HCT116 (cell line): ENCODE results near the gene SLC15A5. TPM values are rescaled to one million over a fixed set of nuclear protein-coding genes. Genes with fewer than 3 reads are reported as not detected.

Experiments used
- ATAC-seq: fragments of 200-7000 bp; cut with Tn5 transposase; 2 replicates; pipeline ENCODE4 v1.9.1; 2020; ENCODE audit warnings: mild to moderate bottlenecking, moderate library complexity
- BruUV-seq: library from RNA; stranded (reverse); fragments of 400-500 nt; replicated peaks from 2 replicates; lab custom pipeline; 2021; lab: Mats Ljungman, UMichigan
- CTCF ChIA-PET: fragments of 300-600 bp; sonication (Branson Sonifier 250); formaldehyde crosslinking; loops from one replicate; lab custom pipeline; 2021; ENCODE audit warnings: antibody characterized with exemption; lab: Charles Lee
- POLR2A ChIA-PET: fragments of 300-600, 350-600 bp; sonication (Branson Sonifier 250); formaldehyde crosslinking; loops from one replicate; lab custom pipeline; 2021; ENCODE audit warnings: antibody characterized with exemption; lab: Charles Lee
- RAD21 ChIA-PET, 2 experiments: fragments of 300-600 bp; sonication (Branson Sonifier 250); formaldehyde crosslinking; loops; one replicate each; lab custom pipeline; 2023; ENCODE audit warnings: low total read pairs in 2 of 2; ENCODE audit not compliant: uncharacterized antibody in 2 of 2, unreplicated experiment in 2 of 2, low non-redundant PET in 1 of 2; lab: Charles Lee
- DNase-seq: peaks from one replicate; pipeline ENCODE4 v3.0.0-alpha.2; 2010; ENCODE audit warnings: low read depth, low spot score
- H2AFZ ChIP-seq: fragments of 200-600 bp; shearing (Covaris generic), sonication (generic); 2 replicates; pipeline ENCODE4 v1.6.1; 2017; ENCODE audit warnings: low read depth, mixed run types, mixed read lengths, antibody characterized with exemption, low read length; ENCODE audit not compliant: poor library complexity, severe bottlenecking
- H3K27ac ChIP-seq: 2 replicates; pipeline ENCODE4 v1.5.1; 2012; ENCODE audit warnings: low read depth, low read length
- H3K27me3 ChIP-seq: fragments of 200-600 bp; sonication (generic); 2 replicates; pipeline ENCODE4 v1.6.1; 2016; ENCODE audit warnings: mixed run types, low read length, mixed read lengths; ENCODE audit not compliant: insufficient read depth
- H3K36me3 ChIP-seq, 2 experiments: fragments of 200-500 bp in 1 of 2; fragments of 200-600 bp in 1 of 2; sonication (Bioruptor generic) in 1 of 2; sonication (generic) in 1 of 2; 2 replicates each; pipeline versions ENCODE4 v1.5.1 to v1.6.1; 2014 to 2016; ENCODE audit warnings: low read length in 2 of 2, inconsistent platforms in 1 of 2, mixed read lengths in 1 of 2, mixed run types in 1 of 2; ENCODE audit not compliant: insufficient read depth in 2 of 2, control insufficient read depth in 1 of 2
- H3K4me1 ChIP-seq, 2 experiments: fragments of 200-600 bp in 1 of 2; sonication (generic) in 1 of 2; 2 replicates each; pipeline versions ENCODE4 v1.5.1 to v1.6.1; 2012 to 2017; ENCODE audit warnings: low read length in 2 of 2, inconsistent platforms in 1 of 2, mild to moderate bottlenecking in 1 of 2, mixed read lengths in 1 of 2, mixed run types in 1 of 2, moderate library complexity in 1 of 2; ENCODE audit not compliant: insufficient read depth in 2 of 2, control insufficient read depth in 1 of 2
- H3K4me2 ChIP-seq: fragments of 200-600 bp; sonication (generic); 2 replicates; pipeline ENCODE4 v1.6.1; 2017; ENCODE audit warnings: mixed run types, low read length, mixed read lengths
- H3K4me3 ChIP-seq, 2 experiments: fragments of 200-600 bp in 1 of 2; sonication (generic) in 1 of 2; replicated peaks in 1 of 2; 2 replicates each; pipeline ENCODE4 v1.5.1; 2011 to 2016; ENCODE audit warnings: low read length in 2 of 2, control low read depth in 1 of 2, low read depth in 1 of 2, mild to moderate bottlenecking in 1 of 2, mixed read lengths in 1 of 2, mixed run types in 1 of 2
- H3K79me2 ChIP-seq: fragments of 200-600 bp; sonication (generic); 2 replicates; pipeline ENCODE4 v1.6.1; 2017; ENCODE audit warnings: mild to moderate bottlenecking, mixed run types, low read length, moderate library complexity, mixed read lengths; ENCODE audit not compliant: insufficient read depth
- H3K9ac ChIP-seq: fragments of 200-600 bp; sonication (generic); 2 replicates; pipeline ENCODE4 v1.6.1; 2016; ENCODE audit warnings: low read length, mixed read lengths
- H3K9me2 ChIP-seq: fragments of 200-600 bp; sonication (generic), shearing (Covaris generic); 2 replicates; pipeline ENCODE4 v1.6.1; 2017; ENCODE audit warnings: mixed run types, mild to moderate bottlenecking, moderate library complexity; ENCODE audit not compliant: insufficient read depth
- H3K9me3 ChIP-seq, 2 experiments: fragments of 200-500 bp in 1 of 2; fragments of 200-600 bp in 1 of 2; sonication (Bioruptor generic) in 1 of 2; sonication (generic) in 1 of 2; 2 replicates each; pipeline ENCODE4 v1.6.1; 2014 to 2017; ENCODE audit warnings: low read length in 2 of 2, mixed read lengths in 2 of 2, inconsistent platforms in 1 of 2, low read depth in 1 of 2, mild to moderate bottlenecking in 1 of 2, mixed run types in 1 of 2, moderate library complexity in 1 of 2; ENCODE audit not compliant: control insufficient read depth in 1 of 2, insufficient read depth in 1 of 2
- H4K20me1 ChIP-seq: fragments of 200-600 bp; sonication (generic), shearing (Covaris generic); 2 replicates; pipeline ENCODE4 v1.6.1; 2017; ENCODE audit warnings: mixed run types, mild to moderate bottlenecking, moderate library complexity; ENCODE audit not compliant: insufficient read depth
- CBX3 ChIP-seq: IDR thresholded peaks from 2 replicates; pipeline ENCODE4 v1.6.1; 2012; ENCODE audit warnings: low read depth
- CEBPB ChIP-seq: IDR thresholded peaks from 2 replicates; pipeline ENCODE4 v1.6.1; 2012; ENCODE audit warnings: low read depth
- EGR1 ChIP-seq: IDR thresholded peaks from 2 replicates; pipeline ENCODE4 v1.6.1; 2012; ENCODE audit warnings: low read depth
- ELF1 ChIP-seq: IDR thresholded peaks from 2 replicates; pipeline ENCODE4 v1.6.1; 2012; ENCODE audit warnings: low read depth, borderline replicate concordance
- EZH2 ChIP-seq: fragments of 200-600 bp; sonication (generic); IDR thresholded peaks from 2 replicates; pipeline ENCODE4 v1.6.1; 2017; ENCODE audit warnings: antibody characterized with exemption, mixed run types
- EZH2phosphoT487 ChIP-seq: fragments of 200-600 bp; IDR thresholded peaks from 2 replicates; pipeline ENCODE4 v1.6.1; 2018; ENCODE audit warnings: antibody characterized with exemption, borderline replicate concordance
- FOSL1 ChIP-seq: IDR thresholded peaks from 2 replicates; pipeline ENCODE4 v1.6.1; 2012; ENCODE audit warnings: low read depth
- RAD21 ChIP-seq: IDR thresholded peaks from 2 replicates; pipeline ENCODE4 v1.6.1; 2012; ENCODE audit warnings: low read depth, mild to moderate bottlenecking
- TCF7L2 ChIP-seq: IDR thresholded peaks from 2 replicates; pipeline ENCODE4 v1.7.0; 2011; ENCODE audit warnings: borderline replicate concordance, inconsistent platforms; ENCODE audit not compliant: insufficient read depth, insufficient read length; ENCODE audit errors: extremely low read depth
- YY1 ChIP-seq: IDR thresholded peaks from 2 replicates; pipeline ENCODE4 v1.6.1; 2011; ENCODE audit warnings: low read length, low read depth, moderate library complexity, mild to moderate bottlenecking; ENCODE audit not compliant: insufficient replicate concordance; ENCODE audit errors: extremely low read depth
- ZFX ChIP-seq: fragments of 450-650 bp; IDR thresholded peaks from 2 replicates; pipeline ENCODE4 v1.6.1; 2017
- ZNF274 ChIP-seq: fragments of 200-500 bp; sonication (Bioruptor generic); IDR thresholded peaks from 2 replicates; pipeline ENCODE4 v1.6.1; 2014; ENCODE audit warnings: mild to moderate bottlenecking, low read depth, low read length, inconsistent platforms
- intact Hi-C: fragments of 100-400 bp; cut with micrococcal nuclease; formaldehyde crosslinking; loops from 2 replicates; pipeline ENCODE4 v1.10.0; 2022
- total RNA-seq: library from RNA; stranded (reverse); gene quantifications from one replicate; pipeline ENCODE4 v1.2.1, GENCODE V29; 2021; ENCODE audit not compliant: unreplicated experiment
- TF ChIP-seq, protein P1 (sequence below): IDR thresholded peaks from 2 replicates; pipeline ENCODE4 v1.6.1; 2012
- TF ChIP-seq, protein P2 (sequence below), 3 experiments: fragments of 200-600 bp in 1 of 3; sonication (generic) in 1 of 3; IDR thresholded peaks in 2 of 3; conservative IDR thresholded peaks in 1 of 3; 2 replicates each; pipeline ENCODE4 v1.5.1; 2012 to 2017; ENCODE audit warnings: low read depth in 2 of 3, low read length in 2 of 3, antibody characterized with exemption in 1 of 3, borderline replicate concordance in 1 of 3, control low read depth in 1 of 3, mild to moderate bottlenecking in 1 of 3, mixed read lengths in 1 of 3, mixed run types in 1 of 3, moderate library complexity in 1 of 3; ENCODE audit not compliant: insufficient read depth in 1 of 3
- TF ChIP-seq, protein P3 (sequence below): IDR thresholded peaks from 2 replicates; pipeline ENCODE4 v1.6.1; 2011; ENCODE audit warnings: mild to moderate bottlenecking, low read length, moderate library complexity; ENCODE audit not compliant: insufficient replicate concordance; ENCODE audit errors: extremely low read depth

SLC15A5 gene
- total RNA-seq, 1 experiment from 2014 or later = not detected

DNA sequence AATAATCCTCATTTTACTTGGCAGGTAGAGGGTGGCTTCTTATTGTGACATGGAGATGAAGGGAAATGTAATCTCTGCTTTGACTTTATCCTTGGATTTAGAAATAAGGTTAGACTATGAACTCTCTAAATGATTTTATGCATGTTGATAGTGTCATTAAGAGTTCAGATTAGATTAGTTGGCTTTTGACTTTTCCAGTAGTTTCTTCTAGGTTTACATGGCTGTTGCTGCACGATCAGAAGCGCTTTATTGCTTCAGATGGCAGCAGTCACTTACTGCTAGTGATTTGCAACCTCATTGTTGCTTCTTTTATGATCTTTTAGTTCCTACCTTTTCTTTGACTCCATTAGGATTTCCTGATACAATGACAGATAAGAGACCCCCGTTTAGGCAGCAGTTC, 32.3 kb downstream of the SLC15A5 start:
- Histone ChIP-seq H3K4me1 (no peaks in the 10 kb centered on the region), H2AFZ (no peak overlapping the region), H3K9ac (no peak overlapping the region), H4K20me1 (no peaks in the 10 kb centered on the region), H3K27me3 (no peaks in the 10 kb centered on the region), H3K9me3 (no peaks in the 10 kb centered on the region), H3K4me2 (no peak overlapping the region), H3K79me2 (no peaks in the 10 kb centered on the region), H3K27ac (no peak overlapping the region), H3K9me2 (no peaks in the 10 kb centered on the region; the same call in 1 of the 2 replicates), H3K4me3 (no peak overlapping the region), H3K36me3 (no peaks in the 10 kb centered on the region)
- TF ChIP-seq ZNF274 = no peak
- TF ChIP-seq YY1 = no peak
- TF ChIP-seq EGR1 = no peak
- no peak for TF ChIP-seq CBX3
- TF ChIP-seq ZFX = no peak
- TF ChIP-seq EZH2 = no peak
- no peak for TF ChIP-seq EZH2phosphoT487
- no peak for TF ChIP-seq FOSL1
- no peak for TF ChIP-seq ELF1
- TF ChIP-seq, protein P1, sequence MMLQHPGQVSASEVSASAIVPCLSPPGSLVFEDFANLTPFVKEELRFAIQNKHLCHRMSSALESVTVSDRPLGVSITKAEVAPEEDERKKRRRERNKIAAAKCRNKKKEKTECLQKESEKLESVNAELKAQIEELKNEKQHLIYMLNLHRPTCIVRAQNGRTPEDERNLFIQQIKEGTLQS = no peak
- RAD21 ChIA-PET = no interaction called here
- no peak for ATAC-seq
- CTCF ChIA-PET = no interaction called here
- POLR2A ChIA-PET = no interaction called here
- BruUV-seq = no TSS peak
- DNase-seq = no peak
- intact Hi-C loops = no loop called here

DNA sequence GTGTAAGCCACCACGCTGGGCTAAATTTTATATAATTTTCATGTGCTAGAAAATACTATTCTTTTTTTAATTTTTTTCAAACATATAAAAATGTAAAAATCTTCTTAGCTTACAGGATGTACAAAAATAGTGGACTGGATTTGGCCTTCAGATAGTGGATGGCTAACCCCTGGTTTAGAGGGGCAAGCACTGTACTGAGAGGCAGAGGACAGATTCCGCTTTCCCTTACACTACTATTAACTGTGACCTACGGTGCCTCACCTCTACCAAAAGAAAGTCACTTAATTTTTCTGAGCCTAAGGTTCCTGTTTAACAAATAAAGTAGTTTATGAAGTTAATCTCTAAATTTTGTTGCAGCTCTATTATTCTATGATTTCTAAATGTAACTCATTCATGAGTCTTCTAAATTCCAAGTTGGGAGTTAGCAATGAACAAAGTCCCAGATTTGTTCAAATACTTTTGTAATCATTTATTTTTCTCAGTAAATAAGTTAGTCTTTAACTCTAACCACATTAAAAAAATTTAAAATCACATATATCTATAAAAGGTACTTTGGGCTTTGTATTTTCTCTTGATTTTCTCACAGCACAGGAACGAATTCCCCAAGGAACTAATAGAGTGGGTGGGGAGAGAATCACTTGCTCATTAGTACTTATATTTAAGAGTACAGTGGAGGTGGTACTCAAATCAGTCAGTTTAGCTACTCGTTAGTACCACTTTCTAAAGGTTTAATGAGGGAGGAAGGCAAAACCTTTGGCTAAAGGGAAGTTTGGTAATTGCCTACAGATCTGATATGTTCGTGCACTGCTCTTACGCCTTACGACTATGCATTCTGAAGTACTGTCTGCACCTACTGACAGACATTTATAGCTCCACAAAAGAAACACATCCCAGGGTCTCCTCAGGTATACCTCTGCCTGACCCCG, 33.7 kb downstream of the SLC15A5 start:
- no peaks in the 10 kb centered on the region for H4K20me1 ChIP-seq
- POLR2A ChIA-PET = no interaction called here
- no peaks in the 10 kb centered on the region for H3K36me3 ChIP-seq
- no peak for ATAC-seq
- H3K27ac ChIP-seq = no peak overlapping the region
- no TSS peak for BruUV-seq
- RAD21 ChIA-PET = no interaction called here
- CTCF ChIA-PET = no interaction called here
- H3K4me3 ChIP-seq = no peak overlapping the region
- H3K9ac ChIP-seq = no peak overlapping the region
- no peaks in the 10 kb centered on the region for H3K4me1 ChIP-seq
- no peaks in the 10 kb centered on the region for H3K27me3 ChIP-seq
- no peak overlapping the region for H3K4me2 ChIP-seq
- H3K79me2 ChIP-seq = no peaks in the 10 kb centered on the region
- no peaks in the 10 kb centered on the region for H3K9me3 ChIP-seq
- no peaks in the 10 kb centered on the region; the same call in 1 of the 2 replicates for H3K9me2 ChIP-seq
- intact Hi-C loops = no loop called here
- no peak overlapping the region for H2AFZ ChIP-seq
- no peak for DNase-seq
- no peak for TF ChIP-seq YY1
- TF ChIP-seq CEBPB = no peak
- no peak for TF ChIP-seq TCF7L2
- TF ChIP-seq, protein P2, sequence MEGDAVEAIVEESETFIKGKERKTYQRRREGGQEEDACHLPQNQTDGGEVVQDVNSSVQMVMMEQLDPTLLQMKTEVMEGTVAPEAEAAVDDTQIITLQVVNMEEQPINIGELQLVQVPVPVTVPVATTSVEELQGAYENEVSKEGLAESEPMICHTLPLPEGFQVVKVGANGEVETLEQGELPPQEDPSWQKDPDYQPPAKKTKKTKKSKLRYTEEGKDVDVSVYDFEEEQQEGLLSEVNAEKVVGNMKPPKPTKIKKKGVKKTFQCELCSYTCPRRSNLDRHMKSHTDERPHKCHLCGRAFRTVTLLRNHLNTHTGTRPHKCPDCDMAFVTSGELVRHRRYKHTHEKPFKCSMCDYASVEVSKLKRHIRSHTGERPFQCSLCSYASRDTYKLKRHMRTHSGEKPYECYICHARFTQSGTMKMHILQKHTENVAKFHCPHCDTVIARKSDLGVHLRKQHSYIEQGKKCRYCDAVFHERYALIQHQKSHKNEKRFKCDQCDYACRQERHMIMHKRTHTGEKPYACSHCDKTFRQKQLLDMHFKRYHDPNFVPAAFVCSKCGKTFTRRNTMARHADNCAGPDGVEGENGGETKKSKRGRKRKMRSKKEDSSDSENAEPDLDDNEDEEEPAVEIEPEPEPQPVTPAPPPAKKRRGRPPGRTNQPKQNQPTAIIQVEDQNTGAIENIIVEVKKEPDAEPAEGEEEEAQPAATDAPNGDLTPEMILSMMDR (IDR thresholded peaks at IDR 0.05 in 2 of 3, conservative IDR thresholded peaks at IDR 0.05 in 1 of 3; ENCODE audit: borderline replicate concordance in 1 of 3, insufficient read depth in 1 of 3, low read depth in 2 of 3, low read length in 2 of 3) = no peak
- no peak for TF ChIP-seq ZNF274
- no peak for TF ChIP-seq RAD21
- TF ChIP-seq FOSL1 = no peak
- TF ChIP-seq ELF1 = no peak
- TF ChIP-seq, protein P3, sequence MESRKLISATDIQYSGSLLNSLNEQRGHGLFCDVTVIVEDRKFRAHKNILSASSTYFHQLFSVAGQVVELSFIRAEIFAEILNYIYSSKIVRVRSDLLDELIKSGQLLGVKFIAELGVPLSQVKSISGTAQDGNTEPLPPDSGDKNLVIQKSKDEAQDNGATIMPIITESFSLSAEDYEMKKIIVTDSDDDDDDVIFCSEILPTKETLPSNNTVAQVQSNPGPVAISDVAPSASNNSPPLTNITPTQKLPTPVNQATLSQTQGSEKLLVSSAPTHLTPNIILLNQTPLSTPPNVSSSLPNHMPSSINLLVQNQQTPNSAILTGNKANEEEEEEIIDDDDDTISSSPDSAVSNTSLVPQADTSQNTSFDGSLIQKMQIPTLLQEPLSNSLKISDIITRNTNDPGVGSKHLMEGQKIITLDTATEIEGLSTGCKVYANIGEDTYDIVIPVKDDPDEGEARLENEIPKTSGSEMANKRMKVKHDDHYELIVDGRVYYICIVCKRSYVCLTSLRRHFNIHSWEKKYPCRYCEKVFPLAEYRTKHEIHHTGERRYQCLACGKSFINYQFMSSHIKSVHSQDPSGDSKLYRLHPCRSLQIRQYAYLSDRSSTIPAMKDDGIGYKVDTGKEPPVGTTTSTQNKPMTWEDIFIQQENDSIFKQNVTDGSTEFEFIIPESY = no peak
- no peak for TF ChIP-seq CBX3
